ENCODE results near the gene ATP6V0C.

- TF ChIP-seq, protein P1, sequence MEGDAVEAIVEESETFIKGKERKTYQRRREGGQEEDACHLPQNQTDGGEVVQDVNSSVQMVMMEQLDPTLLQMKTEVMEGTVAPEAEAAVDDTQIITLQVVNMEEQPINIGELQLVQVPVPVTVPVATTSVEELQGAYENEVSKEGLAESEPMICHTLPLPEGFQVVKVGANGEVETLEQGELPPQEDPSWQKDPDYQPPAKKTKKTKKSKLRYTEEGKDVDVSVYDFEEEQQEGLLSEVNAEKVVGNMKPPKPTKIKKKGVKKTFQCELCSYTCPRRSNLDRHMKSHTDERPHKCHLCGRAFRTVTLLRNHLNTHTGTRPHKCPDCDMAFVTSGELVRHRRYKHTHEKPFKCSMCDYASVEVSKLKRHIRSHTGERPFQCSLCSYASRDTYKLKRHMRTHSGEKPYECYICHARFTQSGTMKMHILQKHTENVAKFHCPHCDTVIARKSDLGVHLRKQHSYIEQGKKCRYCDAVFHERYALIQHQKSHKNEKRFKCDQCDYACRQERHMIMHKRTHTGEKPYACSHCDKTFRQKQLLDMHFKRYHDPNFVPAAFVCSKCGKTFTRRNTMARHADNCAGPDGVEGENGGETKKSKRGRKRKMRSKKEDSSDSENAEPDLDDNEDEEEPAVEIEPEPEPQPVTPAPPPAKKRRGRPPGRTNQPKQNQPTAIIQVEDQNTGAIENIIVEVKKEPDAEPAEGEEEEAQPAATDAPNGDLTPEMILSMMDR (IDR thresholded peaks at IDR 0.05): no peak
- TF ChIP-seq POLR2A (IDR thresholded peaks at IDR 0.05): no peak
- TF ChIP-seq EP300 (IDR thresholded peaks at IDR 0.05): no peak
Measured at GRCh38 chr16:2470603-2471015, 43.1 kb upstream of the ATP6V0C start.

Data from ovary (tissue), 3 donors.